Sigmoid colon (tissue), 4 donors: ENCODE results near the gene ZNF506.

Experiments
- POLR2A ChIP-seq, 2 donors: fragments of 450-650 bp; IDR thresholded peaks; one replicate each; pipeline ENCODE4 v1.6.1; 2016; ENCODE audit warnings: antibody characterized with exemption in 2 of 2, mild to moderate bottlenecking in 2 of 2, moderate library complexity in 2 of 2
- POLR2AphosphoS5 ChIP-seq, 4 donors: sonication (generic); formaldehyde crosslinking; IDR thresholded peaks; one replicate each; pipeline ENCODE4 v1.6.1; 2017; ENCODE audit warnings: antibody characterized with exemption in 4 of 4
- TF ChIP-seq, protein P1 (sequence below), 4 experiments: fragments of 450-650 bp in 3 of 4; fragments of 200-600 bp in 1 of 4; IDR thresholded peaks; one replicate each; pipeline ENCODE4 v1.5.1; 2016 to 2019; ENCODE audit warnings: antibody characterized with exemption in 4 of 4, mild to moderate bottlenecking in 3 of 4, moderate library complexity in 2 of 4

DNA sequence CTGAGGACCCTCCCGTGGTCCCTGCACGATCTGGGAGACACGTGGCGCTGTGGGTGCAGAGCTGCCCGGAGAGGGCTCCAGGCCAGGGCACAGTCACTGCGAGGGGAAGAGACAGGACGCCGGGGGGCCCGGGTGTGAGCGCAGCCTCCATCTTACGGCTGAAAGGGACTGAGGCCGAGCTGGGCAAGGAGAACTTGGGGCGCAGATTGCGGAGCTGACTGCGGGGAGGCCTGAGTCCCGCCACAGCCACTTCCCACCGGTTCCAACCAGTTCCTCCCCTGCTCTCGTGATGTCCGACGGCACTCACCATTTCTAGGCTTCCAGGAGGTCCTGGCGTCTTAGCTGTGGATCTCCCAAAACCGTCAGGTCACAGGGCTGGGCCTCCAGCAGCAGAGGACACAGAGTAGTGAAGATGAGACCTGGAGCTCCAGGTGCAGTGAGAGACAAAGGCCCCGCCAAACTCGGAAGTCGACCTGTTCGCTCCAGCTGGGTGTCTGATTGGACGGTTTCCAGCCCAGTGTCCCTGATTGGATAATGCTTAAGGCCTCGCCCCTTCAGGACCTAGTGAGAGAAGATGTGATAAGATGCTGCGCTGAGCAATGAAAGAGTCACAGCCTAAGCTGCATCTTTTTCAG lies 39.3 kb upstream of the ZNF506 start:
- TF ChIP-seq POLR2A (IDR thresholded peaks at IDR 0.05): no peak
- TF ChIP-seq, protein P1, sequence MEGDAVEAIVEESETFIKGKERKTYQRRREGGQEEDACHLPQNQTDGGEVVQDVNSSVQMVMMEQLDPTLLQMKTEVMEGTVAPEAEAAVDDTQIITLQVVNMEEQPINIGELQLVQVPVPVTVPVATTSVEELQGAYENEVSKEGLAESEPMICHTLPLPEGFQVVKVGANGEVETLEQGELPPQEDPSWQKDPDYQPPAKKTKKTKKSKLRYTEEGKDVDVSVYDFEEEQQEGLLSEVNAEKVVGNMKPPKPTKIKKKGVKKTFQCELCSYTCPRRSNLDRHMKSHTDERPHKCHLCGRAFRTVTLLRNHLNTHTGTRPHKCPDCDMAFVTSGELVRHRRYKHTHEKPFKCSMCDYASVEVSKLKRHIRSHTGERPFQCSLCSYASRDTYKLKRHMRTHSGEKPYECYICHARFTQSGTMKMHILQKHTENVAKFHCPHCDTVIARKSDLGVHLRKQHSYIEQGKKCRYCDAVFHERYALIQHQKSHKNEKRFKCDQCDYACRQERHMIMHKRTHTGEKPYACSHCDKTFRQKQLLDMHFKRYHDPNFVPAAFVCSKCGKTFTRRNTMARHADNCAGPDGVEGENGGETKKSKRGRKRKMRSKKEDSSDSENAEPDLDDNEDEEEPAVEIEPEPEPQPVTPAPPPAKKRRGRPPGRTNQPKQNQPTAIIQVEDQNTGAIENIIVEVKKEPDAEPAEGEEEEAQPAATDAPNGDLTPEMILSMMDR (IDR thresholded peaks at IDR 0.05): no peak
- no peak for TF ChIP-seq POLR2AphosphoS5 (IDR thresholded peaks at IDR 0.05)
